Esophagus (tissue), 2 donors: ENCODE results near the gene NRK. TPM values are rescaled to one million over a fixed set of nuclear protein-coding genes. Genes with fewer than 3 reads are reported as not detected.
"Not testable (repeated sequence)": the region's sequence is repeated elsewhere in the genome, so short reads cannot be mapped to it uniquely, and the experiment has no call there.

ENCODE experiments used
- H3K27ac ChIP-seq, 2 donors: one replicate each; pipeline ENCODE4 v1.5.1; 2013; ENCODE audit warnings: low read depth in 2 of 2, mild to moderate bottlenecking in 2 of 2, inconsistent platforms in 1 of 2, low read length in 1 of 2, moderate library complexity in 1 of 2
- H3K27me3 ChIP-seq, 2 donors: one replicate each; pipeline ENCODE4 v1.6.1; 2013; ENCODE audit warnings: low read length in 2 of 2, control low read depth in 1 of 2, mild to moderate bottlenecking in 1 of 2; ENCODE audit not compliant: insufficient read depth in 2 of 2, control insufficient read depth in 1 of 2
- H3K36me3 ChIP-seq, 2 donors: one replicate each; pipeline ENCODE4 v1.6.1; 2013; ENCODE audit warnings: low read length in 1 of 2; ENCODE audit not compliant: control insufficient read depth in 2 of 2, insufficient read depth in 2 of 2
- H3K4me1 ChIP-seq, 2 donors: one replicate each; pipeline ENCODE4 v1.6.1; 2013; ENCODE audit warnings: low read length in 1 of 2; ENCODE audit not compliant: control insufficient read depth in 2 of 2, insufficient read depth in 2 of 2
- H3K4me3 ChIP-seq, 2 donors: one replicate each; pipeline ENCODE4 v1.5.1; 2013; ENCODE audit warnings: low read length in 2 of 2, mild to moderate bottlenecking in 2 of 2, low read depth in 1 of 2, moderate library complexity in 1 of 2
- H3K9me3 ChIP-seq, 2 donors: one replicate each; pipeline ENCODE4 v1.6.1; 2013; ENCODE audit warnings: mild to moderate bottlenecking in 2 of 2, low read depth in 1 of 2, low read length in 1 of 2, moderate library complexity in 1 of 2; ENCODE audit not compliant: control insufficient read depth in 2 of 2, insufficient read depth in 1 of 2
- WGBS, 2 donors: extraction: QIAGEN DNeasy Blood & Tissue Kit; methylation state at CpG; one replicate each; pipeline ENCODE4 v1.1.7; 2013; 5-methylcytosine and 5-hydroxymethylcytosine counted together
- polyA plus RNA-seq, 2 donors: library from polyadenylated mRNA; stranded (reverse); fragments of 200-250 nt; gene quantifications; one replicate each; pipeline ENCODE4 v1.2.3, GENCODE V29; 2013
- donor health status: healthy with polysubstance abuse.
- donor health status: Bipolar disorder and iron deficiency.

NRK gene
- under 1 TPM; 0.02 to 0.04 TPM for polyA plus RNA-seq

DNA sequence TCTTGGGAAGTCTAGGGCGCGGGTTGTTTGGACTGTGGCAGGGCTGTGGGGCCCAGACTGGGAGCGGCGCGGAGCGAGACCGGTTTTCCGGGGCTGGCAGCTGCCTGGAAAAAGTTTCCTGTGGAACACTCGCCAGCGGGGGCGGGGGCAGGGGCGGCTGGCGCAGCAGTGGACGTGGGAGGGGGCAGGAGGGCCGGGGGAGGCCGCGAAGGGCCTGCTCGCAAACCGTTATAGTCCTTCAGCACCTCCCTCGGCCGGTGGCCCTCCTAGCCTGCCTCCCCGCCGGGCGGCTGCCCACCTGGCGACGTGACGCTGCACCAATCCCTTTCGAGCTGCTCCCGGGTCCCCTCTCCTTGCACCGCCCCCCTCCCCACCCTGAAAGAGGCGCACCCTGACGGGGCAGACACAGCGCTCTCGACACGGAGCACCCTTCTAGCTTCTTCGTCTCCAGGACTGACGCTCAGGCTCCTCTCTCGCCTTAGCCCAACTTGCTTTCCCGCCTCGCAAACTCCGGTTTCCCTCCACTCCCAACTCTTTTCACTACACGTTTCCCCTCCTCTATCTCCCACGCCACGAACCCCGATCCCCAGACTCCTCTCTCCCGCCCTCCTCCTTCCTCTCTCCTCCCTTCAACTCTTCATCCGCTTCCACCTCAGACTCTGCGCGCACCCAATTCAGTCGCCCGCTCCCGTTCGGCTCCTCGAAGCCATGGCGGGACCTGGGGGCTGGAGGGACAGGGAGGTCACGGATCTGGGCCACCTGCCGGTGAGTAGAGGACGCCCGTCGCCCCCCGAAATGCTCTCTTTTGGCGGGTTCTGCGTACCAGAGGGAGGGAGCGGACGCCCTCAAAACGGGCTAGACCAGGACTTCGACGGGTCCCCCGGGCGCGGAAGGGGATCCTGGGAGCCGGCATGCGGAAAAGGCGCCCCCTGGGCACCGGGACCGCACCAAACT lies at the start of gene NRK:
TSS of gene NRK (plus strand) at position 402 of the 954 bp plus-strand sequence. CDS start at position 709, 307 bp downstream.
- Histone ChIP-seq H3K27ac (no peak within 1 kb of the TSS), H3K4me1 (peaks cover 0 to 3% of the 10 kb centered on the region in 2 donors), H3K4me3 (peak within 1 kb of the TSS in 1 of 2 donors; percentile 32), H3K9me3 (peaks cover 0 to 10% of the 10 kb centered on the region in 2 donors), H3K36me3 (no peaks in the 10 kb centered on the region), H3K27me3 (peaks cover 0 to 15% of the 10 kb centered on the region in 2 donors)
- WGBS, 2 donors: 7 to 32% methylated on average over 55 to 76 of the region's 76 CpGs

DNA sequence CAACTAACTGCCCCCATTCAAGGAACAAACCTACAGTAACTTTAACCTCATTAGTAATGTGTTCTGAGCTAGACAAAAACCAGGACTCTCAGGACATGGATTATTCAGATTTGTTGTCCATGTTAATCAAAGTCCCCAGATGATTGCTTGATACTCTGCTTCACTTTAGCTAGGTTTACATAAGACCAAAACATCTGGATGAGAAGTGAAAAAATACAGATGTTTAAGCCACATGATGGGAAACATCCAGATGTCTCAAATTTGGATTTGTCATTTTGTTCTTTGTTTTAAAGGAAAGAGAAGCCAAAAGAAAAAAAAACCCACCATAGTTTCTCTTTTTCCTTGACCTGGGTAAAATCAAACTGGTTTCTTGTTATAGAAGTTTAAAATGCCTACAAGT lies 48.5 kb upstream of the NRK start:
- H3K36me3 ChIP-seq: no peaks in the 10 kb centered on the region
- H3K27ac ChIP-seq: no peak overlapping the region
- H3K4me3 ChIP-seq: no peak overlapping the region
- H3K27me3 ChIP-seq: no peaks in the 10 kb centered on the region
- no peaks in the 10 kb centered on the region for H3K4me1 ChIP-seq
- H3K9me3 ChIP-seq: no peaks in the 10 kb centered on the region

GRCh38 chrX:105775679-105776078 lies 46.7 kb upstream of the NRK start:
- H3K27me3 ChIP-seq: peaks cover 0 to 1% of the 10 kb centered on the region in 2 donors
- no peaks in the 10 kb centered on the region for H3K4me1 ChIP-seq
- 39 to 51% methylated on average over 3 of the region's 3 CpGs for WGBS, 2 donors
- no peaks in the 10 kb centered on the region for H3K9me3 ChIP-seq
- H3K4me3 ChIP-seq: no peak overlapping the region
- H3K36me3 ChIP-seq: no peaks in the 10 kb centered on the region
- H3K27ac ChIP-seq: no peak overlapping the region

- H3K4me1 ChIP-seq: no peaks in the 10 kb centered on the region
- H3K36me3 ChIP-seq: no peaks in the 10 kb centered on the region
- H3K27me3 ChIP-seq: peaks cover 0 to 4% of the 10 kb centered on the region in 2 donors
- no peaks in the 10 kb centered on the region for H3K9me3 ChIP-seq
- WGBS, 2 donors: 52 to 60% methylated on average over 1 of the region's 1 CpG
- no peak overlapping the region for H3K27ac ChIP-seq
- H3K4me3 ChIP-seq: no peak overlapping the region
These were observed 40.5 kb upstream of the NRK start for GRCh38 chrX:105781804-105782203.

DNA sequence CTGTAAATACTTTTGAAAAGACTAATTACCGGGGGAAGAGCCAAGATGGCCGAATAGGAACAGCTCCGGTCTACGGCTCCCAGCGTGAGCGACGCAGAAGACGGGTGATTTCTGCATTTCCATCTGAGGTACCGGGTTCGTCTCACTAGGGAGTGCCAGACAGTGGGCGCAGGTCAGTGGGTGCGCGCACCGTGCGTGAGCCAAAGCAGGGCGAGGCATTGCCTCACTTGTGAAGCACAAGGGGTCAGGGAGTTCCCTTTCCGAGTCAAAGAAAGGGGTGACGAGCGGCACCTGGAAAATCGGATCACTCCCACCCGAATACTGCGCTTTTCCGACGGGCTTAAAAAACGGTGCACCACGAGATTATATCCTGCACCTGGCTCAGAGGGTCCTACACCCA lies 25.5 kb upstream of the NRK start:
- H3K27me3 ChIP-seq, H3K4me3 ChIP-seq, H3K36me3 ChIP-seq, H3K9me3 ChIP-seq, H3K27ac ChIP-seq, H3K4me1 ChIP-seq: not testable (repeated sequence)
- WGBS, 2 donors: 83 to 91% methylated on average over 26 of the region's 26 CpGs

GRCh38 chrX:105803891-105804290 lies 18.4 kb upstream of the NRK start:
- Histone ChIP-seq H3K4me1 (no peaks in the 10 kb centered on the region), H3K4me3 (no peak overlapping the region), H3K36me3 (no peaks in the 10 kb centered on the region), H3K27me3 (no peaks in the 10 kb centered on the region), H3K9me3 (no peaks in the 10 kb centered on the region), H3K27ac (no peak overlapping the region)
- WGBS, 2 donors: 66 to 70% methylated on average over 2 of the region's 2 CpGs

DNA sequence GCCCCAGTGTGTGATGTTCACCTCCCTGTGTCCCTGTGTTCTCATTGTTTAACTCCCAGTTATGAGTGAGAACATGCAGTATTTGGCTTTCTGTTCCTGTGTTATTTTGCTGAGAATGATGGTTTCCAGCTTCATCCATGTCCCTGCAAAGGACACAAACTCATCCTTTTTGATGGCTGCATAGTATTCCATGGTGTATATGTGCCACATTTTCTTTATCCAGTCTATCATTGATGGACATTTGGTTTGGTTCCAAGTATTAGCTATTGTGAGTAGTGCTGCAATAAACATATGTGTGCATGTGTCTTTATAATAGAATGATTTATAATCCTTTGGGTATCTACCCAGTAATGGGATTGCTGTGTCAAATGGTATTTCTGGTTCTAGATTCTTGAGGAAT lies 16.7 kb upstream of the NRK start:
- H3K27me3 ChIP-seq, H3K4me3 ChIP-seq, H3K9me3 ChIP-seq, H3K27ac ChIP-seq, H3K36me3 ChIP-seq, H3K4me1 ChIP-seq: not testable (repeated sequence)

DNA sequence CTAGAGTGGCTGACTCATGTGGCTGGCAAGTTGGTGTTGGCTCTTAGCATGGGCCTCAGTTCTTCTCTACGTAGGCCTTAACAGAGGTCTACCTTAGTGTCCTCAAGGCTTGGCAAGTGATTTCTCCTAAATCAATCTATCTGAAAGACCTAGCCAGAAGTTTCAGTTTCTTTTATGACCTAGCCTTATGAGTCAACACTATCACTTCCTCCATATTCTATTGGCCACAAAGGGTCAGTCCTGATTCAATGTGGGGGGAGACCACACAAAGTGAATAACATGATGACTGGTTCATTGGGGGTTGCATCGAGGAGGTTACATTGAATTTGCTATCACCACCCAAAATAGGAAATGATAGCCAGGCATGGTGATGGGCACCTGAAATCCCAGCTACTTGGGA lies 5.8 kb upstream of the NRK start:
- H3K9me3 ChIP-seq: no peaks in the 10 kb centered on the region
- no peak overlapping the region for H3K4me3 ChIP-seq
- peaks cover 0 to 8% of the 10 kb centered on the region in 2 donors for H3K27me3 ChIP-seq
- H3K4me1 ChIP-seq: no peaks in the 10 kb centered on the region
- no peak overlapping the region for H3K27ac ChIP-seq
- WGBS, 2 donors: 66 to 72% methylated on average over 2 of the region's 2 CpGs
- no peaks in the 10 kb centered on the region for H3K36me3 ChIP-seq

- Histone ChIP-seq H3K4me1 (peaks cover 0 to 3% of the 10 kb centered on the region in 2 donors), H3K27me3 (peaks cover 0 to 11% of the 10 kb centered on the region in 2 donors), H3K27ac (no peak overlapping the region), H3K4me3 (no peak overlapping the region), H3K36me3 (no peaks in the 10 kb centered on the region), H3K9me3 (peaks cover 0 to 10% of the 10 kb centered on the region in 2 donors)
- 32 to 35% methylated on average over 7 of the region's 7 CpGs for WGBS, 2 donors
These were observed 2.1 kb upstream of the NRK start for GRCh38 chrX:105820247-105820646.
